HepG2 (cell line): ENCODE results near the gene C20orf204. TPM values are rescaled to one million over a fixed set of nuclear protein-coding genes. Genes with fewer than 3 reads are reported as not detected.
A peak's percentile ranks its signal among the peaks of the same experiment; 100 is the strongest.

Experiments used
- ATF7 ChIP-seq, 2 experiments: fragments of 450-650 bp in 1 of 2; sonication (generic) in 1 of 2; formaldehyde crosslinking in 1 of 2; IDR thresholded peaks; 2 replicates each; pipeline versions ENCODE4 v1.4.0 to v1.6.1; 2016 to 2020; ENCODE audit warnings: antibody characterized with exemption in 1 of 2, mild to moderate bottlenecking in 1 of 2, missing genetic modification reagents in 1 of 2
- CBX2 ChIP-seq, 2 experiments: fragments of 200-600 bp in 1 of 2; sonication (generic); formaldehyde crosslinking in 1 of 2; IDR thresholded peaks; 2 replicates each; pipeline versions ENCODE4 v1.7.0 to v1.8.1; 2018 to 2022; ENCODE audit warnings: low read depth in 2 of 2, low read length in 1 of 2, mild to moderate bottlenecking in 1 of 2, missing genetic modification reagents in 1 of 2
- GPN1 ChIP-seq: sonication (generic); formaldehyde crosslinking; IDR thresholded peaks from 2 replicates; pipeline ENCODE4 v1.5.1; 2020; ENCODE audit warnings: missing genetic modification reagents, borderline replicate concordance
- HNRNPK ChIP-seq: fragments of 200-400 bp; formaldehyde crosslinking; IDR thresholded peaks from 2 replicates; pipeline ENCODE4 v1.6.1; 2018; ENCODE audit warnings: low read length, low read depth, moderate library complexity, mild to moderate bottlenecking; ENCODE audit not compliant: poor library complexity, severe bottlenecking
- JARID2 ChIP-seq: sonication (generic); formaldehyde crosslinking; IDR thresholded peaks from 2 replicates; pipeline ENCODE4 v1.8.1; 2023; ENCODE audit warnings: missing genetic modification reagents, inconsistent platforms; ENCODE audit not compliant: insufficient replicate concordance
- KDM1A ChIP-seq: IDR thresholded peaks from 2 replicates; pipeline ENCODE4 v1.6.1; 2016; ENCODE audit warnings: missing compliant biosample characterization
- KLF12 ChIP-seq: sonication (generic); formaldehyde crosslinking; IDR thresholded peaks from 2 replicates; pipeline ENCODE4 v1.4.0; 2020; ENCODE audit warnings: missing genetic modification reagents, borderline replicate concordance
- MZF1 ChIP-seq: sonication (generic); formaldehyde crosslinking; IDR thresholded peaks from 2 replicates; pipeline ENCODE4 v1.8.1; 2023; ENCODE audit warnings: mild to moderate bottlenecking, missing genetic modification reagents, borderline replicate concordance
- NFRKB ChIP-seq: fragments of 450-650 bp; IDR thresholded peaks from 2 replicates; pipeline ENCODE4 v1.6.1; 2017
- PRPF4 ChIP-seq: fragments of 200-400 bp; formaldehyde crosslinking; IDR thresholded peaks from 2 replicates; pipeline ENCODE4 v1.6.1; 2016; ENCODE audit warnings: low read length, low read depth; ENCODE audit not compliant: poor library complexity, severe bottlenecking
- SAFB2 ChIP-seq: sonication (generic); formaldehyde crosslinking; IDR thresholded peaks from 2 replicates; pipeline ENCODE4 v1.5.1; 2020; ENCODE audit warnings: missing genetic modification reagents, low read depth, mild to moderate bottlenecking, borderline replicate concordance
- SAP130 ChIP-seq: IDR thresholded peaks from 2 replicates; pipeline ENCODE4 v1.6.1; 2016; ENCODE audit warnings: low read depth
- TRAFD1 ChIP-seq: sonication (generic); formaldehyde crosslinking; IDR thresholded peaks from 2 replicates; pipeline ENCODE4 v1.5.1; 2020; ENCODE audit warnings: missing genetic modification reagents, mild to moderate bottlenecking, borderline replicate concordance
- TRIM24 ChIP-seq: sonication (generic); formaldehyde crosslinking; IDR thresholded peaks from 2 replicates; pipeline ENCODE4 v1.8.0; 2022; ENCODE audit warnings: mild to moderate bottlenecking, missing genetic modification reagents
- ZBTB38 ChIP-seq: sonication (generic); formaldehyde crosslinking; IDR thresholded peaks from 2 replicates; pipeline ENCODE4 v1.5.1; 2020; ENCODE audit warnings: mild to moderate bottlenecking, missing genetic modification reagents
- ZBTB8A ChIP-seq: sonication (generic); formaldehyde crosslinking; IDR thresholded peaks from 2 replicates; pipeline ENCODE4 v1.4.0; 2020; ENCODE audit warnings: mild to moderate bottlenecking, low read depth, missing genetic modification reagents, borderline replicate concordance
- ZMYM3 ChIP-seq: sonication (generic); formaldehyde crosslinking; IDR thresholded peaks from 2 replicates; pipeline ENCODE4 v1.5.1; 2020; ENCODE audit warnings: mild to moderate bottlenecking, missing genetic modification reagents
- ZNF317 ChIP-seq: sonication (generic); formaldehyde crosslinking; IDR thresholded peaks from 2 replicates; pipeline ENCODE4 v1.5.0; 2020; ENCODE audit warnings: mild to moderate bottlenecking, missing genetic modification reagents
- ZNF432 ChIP-seq: sonication (generic); formaldehyde crosslinking; IDR thresholded peaks from 2 replicates; pipeline ENCODE4 v1.5.0; 2020; ENCODE audit warnings: missing genetic modification reagents, mild to moderate bottlenecking, borderline replicate concordance
- ZNF563 ChIP-seq: sonication (generic); formaldehyde crosslinking; IDR thresholded peaks from 2 replicates; pipeline ENCODE4 v1.8.0; 2022; ENCODE audit warnings: mild to moderate bottlenecking, moderate library complexity, missing genetic modification reagents
- ZNF652 ChIP-seq: IDR thresholded peaks from 2 replicates; pipeline ENCODE4 v1.6.1; 2016; ENCODE audit warnings: low read depth, borderline replicate concordance
- ZNF737 ChIP-seq: sonication (generic); formaldehyde crosslinking; IDR thresholded peaks from 2 replicates; pipeline ENCODE4 v1.5.0; 2020; ENCODE audit warnings: missing genetic modification reagents, mild to moderate bottlenecking, borderline replicate concordance
- ZNF768 ChIP-seq: sonication (generic); formaldehyde crosslinking; IDR thresholded peaks from 2 replicates; pipeline ENCODE4 v1.4.0; 2020; ENCODE audit warnings: missing genetic modification reagents
- ZNF777 ChIP-seq: sonication (generic); formaldehyde crosslinking; IDR thresholded peaks from 2 replicates; pipeline ENCODE4 v1.4.0; 2020; ENCODE audit warnings: missing genetic modification reagents
- ZNF883 ChIP-seq: sonication (generic); formaldehyde crosslinking; IDR thresholded peaks from 2 replicates; pipeline ENCODE4 v1.5.1; 2020; ENCODE audit warnings: mild to moderate bottlenecking, missing genetic modification reagents; ENCODE audit errors: not compliant biosample characterization
- polyA plus RNA-seq, 8 experiments: library from polyadenylated mRNA; depleted of rRNA in 3 of 8; stranded (reverse) in 7 of 8; unstranded in 1 of 8; fragments of >200 nt; fragmentation: Illumina TruSeq in 4 of 8; extraction: Trizol in 4 of 8; gene quantifications; 2 replicates each; pipeline versions ENCODE4 v1.2.1 to v1.2.3, GENCODE V29; 2011 to 2016; ENCODE audit warnings: low read depth in 4 of 8, missing spikeins in 1 of 8, mixed read lengths in 1 of 8; ENCODE audit not compliant: insufficient read depth in 1 of 8
- total RNA-seq, 5 experiments: library from RNA; depleted of rRNA; stranded (reverse); fragments of >200 nt; fragmentation: Illumina TruSeq; extraction: Trizol; gene quantifications; 2 replicates each; pipeline ENCODE4 v1.2.3, GENCODE V29; 2016; ENCODE audit warnings: low read depth in 1 of 5
- TF ChIP-seq, protein P1 (sequence below): sonication (generic); formaldehyde crosslinking; IDR thresholded peaks from 2 replicates; pipeline ENCODE4 v1.5.1; 2020; ENCODE audit warnings: missing genetic modification reagents, mild to moderate bottlenecking, borderline replicate concordance

C20orf204 gene
- total and polyA plus RNA-seq, 2 of the 13 experiments (the other 11 are each of a cell fraction or from before 2014, with no cell fraction given): 22.1 to 80.0 TPM

DNA sequence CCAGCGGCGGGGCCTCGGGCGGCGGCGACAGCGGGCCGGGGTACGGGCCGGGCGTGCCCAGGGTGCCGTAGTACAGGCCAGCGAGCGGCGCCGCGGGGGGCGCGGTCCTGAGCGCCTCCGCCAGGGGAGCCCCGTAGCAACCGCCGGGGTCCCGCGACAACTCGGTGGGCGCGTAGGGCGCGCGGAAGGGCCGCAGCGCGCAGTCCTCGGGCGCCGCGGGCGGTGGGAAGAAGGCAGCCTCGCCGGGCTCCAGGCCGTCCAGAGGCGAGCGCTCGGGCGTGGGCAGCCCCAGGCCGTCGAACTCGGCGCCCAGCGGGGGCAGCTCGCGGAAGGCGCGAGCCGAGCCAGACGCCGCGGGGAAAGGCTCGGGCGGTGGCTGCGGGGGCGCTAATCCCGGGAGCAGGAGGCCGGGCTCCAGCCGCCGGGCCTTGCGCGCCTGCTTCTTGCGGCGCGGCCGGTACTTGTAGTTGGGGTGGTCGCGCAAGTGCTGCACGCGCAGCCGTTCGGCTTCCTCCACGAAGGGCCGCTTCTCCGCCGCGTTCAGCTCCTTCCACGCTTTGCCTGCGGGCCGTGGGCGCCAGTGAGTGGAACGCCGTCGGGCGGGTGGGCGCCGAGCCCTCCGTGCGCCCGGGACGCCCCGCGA, 12.5 kb downstream of the C20orf204 start (continued):
- TF ChIP-seq ZNF883 (CRISPR knock-in tag): no peak
- peak; percentile 94 for TF ChIP-seq ZBTB38 (CRISPR knock-in tag)
- TF ChIP-seq KDM1A (CRISPR knock-in tag): no peak
- 0 out of 2 replicates have a peak, but pooled peaks have one; percentile 20 for TF ChIP-seq GPN1
- no peak for TF ChIP-seq ZMYM3
- no peak; the same call in 1 of the 2 replicates for TF ChIP-seq ZBTB8A (CRISPR knock-in tag)
- TF ChIP-seq ZNF317 (CRISPR knock-in tag): no peak
- TF ChIP-seq, protein P1, sequence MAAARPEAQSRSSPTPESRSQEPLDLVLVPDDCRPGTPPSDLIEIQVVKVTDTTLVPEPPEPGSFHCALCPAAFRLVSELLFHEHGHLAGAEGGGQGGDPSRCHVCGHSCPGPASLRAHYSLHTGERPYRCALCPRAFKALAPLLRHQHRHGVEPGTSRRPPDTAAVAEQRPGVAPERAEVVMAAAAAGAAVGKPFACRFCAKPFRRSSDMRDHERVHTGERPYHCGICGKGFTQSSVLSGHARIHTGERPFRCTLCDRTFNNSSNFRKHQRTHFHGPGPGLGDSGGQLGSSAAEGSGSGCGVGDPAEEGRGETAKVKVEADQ (CRISPR knock-in tag): peak; percentile 28; the same call in 1 of the 2 replicates
- no peak for TF ChIP-seq ZNF652 (CRISPR knock-in tag)
- TF ChIP-seq NFRKB: no peak
- peak; percentile 47; the same call in 1 of the 2 replicates for TF ChIP-seq ZNF768 (CRISPR knock-in tag)
- TF ChIP-seq ATF7 (IDR thresholded peaks at IDR 0.05): no peak
- no peak for TF ChIP-seq ATF7 (CRISPR knock-in tag; IDR thresholded peaks at IDR 0.05)
- TF ChIP-seq SAP130 (CRISPR knock-in tag): no peak
- no peak for TF ChIP-seq CBX2 (IDR thresholded peaks at IDR 0.05; ENCODE audit: low read depth, low read length)
- TF ChIP-seq CBX2 (CRISPR knock-in tag; IDR thresholded peaks at IDR 0.05; ENCODE audit: low read depth): no peak
- no peak for TF ChIP-seq KLF12 (CRISPR knock-in tag)
- TF ChIP-seq PRPF4: peak; percentile 33
- TF ChIP-seq ZNF563 (CRISPR knock-in tag): 0 out of 2 replicates have a peak, but pooled peaks have one; percentile 31
- TF ChIP-seq ZNF737: no peak
- no peak for TF ChIP-seq SAFB2 (CRISPR knock-in tag)
- no peak for TF ChIP-seq JARID2 (CRISPR knock-in tag)
- TF ChIP-seq HNRNPK: peak; percentile 63
- no peak for TF ChIP-seq TRIM24 (CRISPR knock-in tag)
- no peak for TF ChIP-seq ZNF432 (CRISPR knock-in tag)
- TF ChIP-seq MZF1 (CRISPR knock-in tag): no peak
- peak; percentile 67; the same call in 1 of the 2 replicates for TF ChIP-seq ZNF777 (CRISPR knock-in tag)
- no peak for TF ChIP-seq TRAFD1 (CRISPR knock-in tag)
